GM18951 (cell line): ENCODE measurements around the gene MCTP2.

Experiments
- POLR2A ChIP-seq: IDR thresholded peaks from 4 replicates; pipeline ENCODE4 v1.6.1; 2011; ENCODE audit warnings: mild to moderate bottlenecking; ENCODE audit not compliant: insufficient read length, insufficient read depth; ENCODE audit errors: extremely low read depth
- in situ Hi-C: fragments of 300-500 bp; cut with MboI; formaldehyde crosslinking; loops from one replicate; pipeline ENCODE4 v1.12.0; 2022; ENCODE audit warnings: low sequenced_read_pairs, mixed read lengths, inconsistent platforms; ENCODE audit not compliant: unreplicated experiment

The MCTP2 gene

GRCh38 chr15:94509259-94509658 is 277.9 kb downstream of the MCTP2 start:
- no peak for TF ChIP-seq POLR2A
- in situ Hi-C loops, result no loop called here

GRCh38 chr15:94522125-94522524 is 290.8 kb downstream of the MCTP2 start:
- no peak for TF ChIP-seq POLR2A
- in situ Hi-C loops, result no loop called here

- in situ Hi-C loops, result no loop called here
- TF ChIP-seq POLR2A, result no peak
Measured at GRCh38 chr15:94523873-94524272, 292.5 kb downstream of the MCTP2 start.

GRCh38 chr15:94524565-94524964 is 293.2 kb downstream of the MCTP2 start:
- no peak for TF ChIP-seq POLR2A
- in situ Hi-C loops, result no loop called here

GRCh38 chr15:94526071-94526689 is 294.8 kb downstream of the MCTP2 start:
- in situ Hi-C loops, result no loop called here

GRCh38 chr15:94532226-94532625 is 300.9 kb downstream of the MCTP2 start:
- in situ Hi-C loops, result no loop called here
- no peak for TF ChIP-seq POLR2A

More at GRCh38 chr15:94526071-94526689, 294.8 kb downstream of the MCTP2 start:
- TF ChIP-seq POLR2A, result no peak
